Limb (tissue), 2 donors: Measurements from ENCODE around the gene RNF175.

Source experiments
- DNase-seq, 2 donors: peaks; one replicate each; pipeline ENCODE4 v3.0.0-alpha.2; 2016; ENCODE audit errors: extremely low spot score in 2 of 2

The RNF175 gene

GRCh38 chr4:153785910-153786721 is 26.3 kb upstream of the RNF175 start:
- peak in 1 of 2 donors; percentile 76 for DNase-seq

- DNase-seq: no peak
These were observed 24.4 kb upstream of the RNF175 start for GRCh38 chr4:153784166-153784699.

GRCh38 chr4:153782581-153782980 is 22.8 kb upstream of the RNF175 start:
- no peak for DNase-seq

GRCh38 chr4:153781717-153782416 is 22.0 kb upstream of the RNF175 start:
- peak in 1 of 2 donors; percentile 61 for DNase-seq

- DNase-seq: no peak
These were observed 21.5 kb upstream of the RNF175 start for GRCh38 chr4:153781280-153781679.

- DNase-seq: no peak
These were observed 21.1 kb upstream of the RNF175 start for GRCh38 chr4:153780876-153781275.

- DNase-seq: no peak
These were observed 20.4 kb upstream of the RNF175 start for GRCh38 chr4:153780221-153780620.

- no peak for DNase-seq
These were observed 18.6 kb upstream of the RNF175 start for GRCh38 chr4:153778383-153778782.

- DNase-seq: no peak
These were observed 17.6 kb upstream of the RNF175 start for GRCh38 chr4:153777421-153777820.

- DNase-seq: no peak
These were observed 16.8 kb upstream of the RNF175 start for GRCh38 chr4:153776601-153777000.

- DNase-seq: no peak
These were observed 13.4 kb upstream of the RNF175 start for GRCh38 chr4:153773236-153773690.

GRCh38 chr4:153771046-153771445 is 11.2 kb upstream of the RNF175 start:
- no peak for DNase-seq

GRCh38 chr4:153766758-153767157 is 6.9 kb upstream of the RNF175 start:
- DNase-seq: no peak

- no peak for DNase-seq
These were observed 6.1 kb upstream of the RNF175 start for GRCh38 chr4:153765894-153766293.

GRCh38 chr4:153764601-153765368 is 5.0 kb upstream of the RNF175 start:
- no peak for DNase-seq

- no peak for DNase-seq
These were observed 3.6 kb upstream of the RNF175 start for GRCh38 chr4:153763404-153763803.

- no peak for DNase-seq
These were observed 977 bp downstream of the RNF175 start for GRCh38 chr4:153758688-153759406.

- no peak for DNase-seq
These were observed 1.7 kb downstream of the RNF175 start for GRCh38 chr4:153758136-153758535.

- no peak for DNase-seq
These were observed 2.4 kb downstream of the RNF175 start for GRCh38 chr4:153757407-153757806.

GRCh38 chr4:153755186-153755585 is 4.6 kb downstream of the RNF175 start:
- no peak for DNase-seq

- peak; percentile 73 to 76 for DNase-seq
These were observed 9.5 kb downstream of the RNF175 start for GRCh38 chr4:153750197-153750817.
